GM20431 (cell line): ENCODE results near the gene DDHD1.

ENCODE experiments used
- in situ Hi-C: fragments of 300-500 bp; cut with MseI, MboI; formaldehyde crosslinking; loops from one replicate; pipeline ENCODE4 v1.15.0; 2020; ENCODE audit warnings: low sequenced_read_pairs; ENCODE audit not compliant: unreplicated experiment

DDHD1 gene

DNA sequence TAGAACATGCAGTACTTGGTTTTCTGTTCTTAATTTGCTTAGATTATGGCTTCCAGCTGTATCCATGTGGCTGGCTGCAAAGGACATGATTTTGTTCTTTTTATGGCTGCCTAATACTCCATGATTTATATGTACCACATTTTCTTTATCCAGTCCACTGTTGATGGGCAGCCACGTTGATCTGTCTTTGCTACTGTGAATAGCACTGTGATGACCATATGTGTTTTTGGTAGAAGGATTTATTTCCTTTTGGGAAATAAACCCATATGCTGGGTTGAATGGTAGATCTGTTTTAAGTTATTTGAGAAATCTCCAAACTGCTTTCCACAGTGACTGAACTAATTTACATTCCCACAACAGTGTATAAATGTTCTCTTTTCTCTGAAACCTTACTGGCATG is 116.1 kb downstream of the DDHD1 start:
- in situ Hi-C loops = no loop called here

DNA sequence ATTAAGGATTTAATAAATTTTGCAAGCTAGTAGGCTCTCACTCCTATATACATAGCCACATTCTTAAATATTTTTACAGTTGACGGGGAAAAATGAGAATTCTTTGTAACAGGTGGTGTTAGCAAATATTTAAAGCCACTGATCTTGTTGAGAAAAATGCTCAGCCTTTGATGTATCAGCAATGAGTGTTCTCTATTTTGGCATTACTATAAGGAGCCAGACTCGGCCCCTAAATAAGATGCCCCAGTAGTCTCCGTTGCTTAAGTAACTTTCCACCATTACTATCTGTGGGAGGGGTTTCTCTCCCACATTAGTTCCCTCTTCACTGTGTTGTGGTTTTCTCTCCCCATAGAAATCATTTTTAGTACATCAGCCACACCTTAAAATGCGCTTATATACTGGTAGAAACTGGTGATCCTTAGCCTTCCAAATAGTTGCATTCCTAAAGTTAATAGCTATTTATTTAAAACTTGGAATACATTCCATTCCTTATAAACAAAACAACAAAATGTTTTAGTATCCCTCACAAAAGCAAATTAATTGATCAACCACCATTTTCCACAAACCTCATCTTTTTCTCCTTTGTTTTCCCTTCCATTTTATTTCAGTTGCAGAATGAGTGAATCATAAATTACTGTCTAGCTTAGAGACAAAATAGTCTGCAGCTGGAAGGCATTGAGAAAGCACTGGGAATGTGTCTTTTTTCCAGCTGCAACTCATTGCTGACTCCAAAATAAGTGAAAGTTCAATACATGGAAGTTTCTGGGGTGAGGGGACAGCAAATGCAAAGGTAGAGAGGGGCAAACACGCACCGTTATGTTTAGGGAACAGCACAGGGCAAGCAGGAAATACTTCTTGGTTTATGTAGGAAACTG is 117.5 kb downstream of the DDHD1 start:
- in situ Hi-C loops = no loop called here

DNA sequence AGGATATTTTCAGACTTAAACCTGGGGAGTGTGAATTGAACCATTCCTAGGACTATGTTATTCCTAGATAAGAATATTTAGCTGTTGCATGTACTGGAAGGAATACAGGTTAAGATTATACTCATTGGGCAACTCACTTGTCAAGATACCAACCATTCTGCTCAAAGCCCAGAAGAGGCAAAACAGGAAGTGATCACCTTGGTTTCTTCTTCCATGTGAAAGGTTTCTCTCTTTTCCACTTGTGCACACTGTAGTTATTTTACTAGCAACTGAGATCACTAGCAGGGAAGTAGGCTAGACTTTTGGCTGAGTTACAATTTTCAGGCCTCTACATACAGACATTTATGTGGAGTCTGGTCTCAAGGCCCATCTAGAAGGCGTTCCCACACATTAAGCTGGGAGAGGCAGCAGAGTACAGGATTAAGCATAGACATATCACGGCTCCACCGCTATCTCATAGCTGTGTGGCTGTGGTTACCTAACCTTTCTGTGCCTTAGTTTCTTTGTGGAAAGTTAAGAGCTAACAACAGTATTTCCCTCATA is 118.4 kb downstream of the DDHD1 start:
- in situ Hi-C loops = no loop called here

DNA sequence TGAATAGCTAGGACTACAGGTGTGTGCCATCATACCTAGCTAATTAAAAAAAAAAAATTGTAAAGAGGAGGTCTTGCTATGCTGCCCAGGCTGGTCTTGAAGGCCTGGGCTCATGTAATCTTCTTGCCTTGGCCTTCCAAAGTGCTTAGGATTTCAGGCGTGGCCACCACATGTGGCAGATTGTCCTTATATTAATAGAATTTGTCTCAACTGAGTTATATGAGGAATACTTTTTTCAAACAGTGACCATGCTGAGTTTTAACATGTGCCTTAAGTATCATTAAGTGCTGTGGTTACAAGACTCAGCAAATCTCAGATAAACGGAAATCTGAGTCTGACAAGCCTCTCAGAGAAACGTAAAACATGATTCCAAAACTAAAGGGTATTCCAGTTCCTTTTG is 119.1 kb downstream of the DDHD1 start:
- in situ Hi-C loops = no loop called here

DNA sequence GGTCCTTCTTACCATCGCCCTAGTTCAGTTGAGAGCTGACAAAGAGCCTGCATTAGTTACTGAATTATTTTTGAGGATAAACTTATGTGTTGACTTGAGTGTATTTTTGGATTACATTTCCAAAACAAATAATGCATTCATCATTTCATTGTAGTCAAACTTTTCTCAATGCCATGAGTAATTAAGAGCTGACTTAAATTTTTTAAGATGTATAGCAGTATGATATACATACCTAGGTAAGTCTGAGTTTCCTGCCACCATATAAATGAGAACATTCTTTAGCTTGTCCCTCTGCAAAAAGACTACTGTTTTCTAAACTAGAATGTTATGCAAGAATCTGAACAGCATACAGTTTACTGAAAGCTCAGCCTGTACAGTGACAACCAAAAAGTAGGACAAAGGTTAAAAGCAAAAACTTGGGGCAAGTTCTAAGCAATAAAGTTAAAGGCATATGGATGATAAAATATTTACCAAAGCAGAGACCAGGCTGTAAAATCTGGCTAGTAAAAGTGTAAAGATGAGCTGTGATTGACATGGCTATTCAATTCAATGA is 120.2 kb downstream of the DDHD1 start:
- in situ Hi-C loops = no loop called here

DNA sequence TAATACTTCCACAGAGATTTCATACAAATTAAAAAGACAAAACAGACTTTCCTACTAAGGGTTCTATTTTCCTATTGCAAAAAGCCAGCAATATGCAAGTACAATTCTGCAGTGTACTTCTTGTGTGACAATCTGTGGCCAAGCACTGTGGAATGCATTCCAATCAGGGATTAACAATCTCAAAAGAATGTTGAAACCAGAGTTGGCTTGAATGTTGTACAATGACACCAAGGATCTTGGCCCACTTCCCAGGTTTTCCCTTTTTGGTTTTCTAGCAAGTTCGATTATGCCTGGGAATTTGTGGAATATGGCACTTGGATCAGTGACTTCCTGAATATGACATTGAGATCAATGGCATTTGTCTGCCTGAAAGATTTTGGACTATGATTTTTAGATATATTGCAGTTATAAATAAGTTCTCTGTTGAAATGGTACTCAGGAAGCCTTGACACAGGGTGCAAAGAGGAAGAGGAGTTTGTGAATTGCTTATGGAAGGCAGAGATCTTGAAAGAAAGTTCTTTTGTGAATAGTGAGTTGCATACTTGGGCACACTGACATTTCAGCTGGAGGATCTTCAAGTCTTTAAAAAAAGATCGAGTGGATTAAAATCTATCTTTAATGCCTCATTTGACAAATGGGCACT is 120.8 kb downstream of the DDHD1 start:
- in situ Hi-C loops = no loop called here

DNA sequence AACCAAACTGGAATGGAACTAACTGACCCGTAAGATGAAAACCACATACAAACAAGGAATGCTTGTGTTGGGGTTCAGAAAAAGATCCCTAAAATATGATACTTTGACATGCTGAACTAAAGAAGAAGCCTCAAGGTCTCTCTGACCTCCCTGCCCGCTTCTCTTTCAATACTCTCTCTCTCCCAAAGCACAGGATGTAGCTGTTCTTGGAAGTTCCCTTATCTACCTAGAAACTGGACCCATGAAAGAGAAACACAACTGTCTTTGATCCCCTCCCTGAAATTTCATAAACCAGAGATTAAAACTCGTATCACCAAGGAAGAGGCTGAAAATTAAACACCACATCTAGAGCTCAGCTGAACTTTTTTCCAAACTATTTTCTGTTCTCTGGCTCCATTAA is 125.6 kb downstream of the DDHD1 start:
- in situ Hi-C loops = no loop called here

DNA sequence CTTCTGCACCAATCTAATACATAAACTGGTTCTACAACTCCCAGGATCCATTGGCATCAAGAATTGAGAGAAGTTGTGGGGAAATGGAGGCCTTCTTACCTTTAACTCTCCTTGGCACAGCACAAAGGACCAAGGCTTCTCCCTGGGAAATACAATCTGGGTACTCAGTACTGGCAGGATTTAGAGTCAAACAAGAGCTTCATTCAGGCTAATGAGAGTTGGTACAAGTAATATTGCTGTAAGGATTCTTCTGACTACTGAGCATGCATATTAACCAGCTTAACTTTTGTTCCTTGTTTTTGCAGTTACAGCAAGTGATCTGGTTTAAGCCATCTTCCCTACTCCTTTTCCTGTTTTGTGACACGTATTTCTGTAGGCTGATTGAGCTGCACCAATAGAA is 126.1 kb downstream of the DDHD1 start:
- in situ Hi-C loops = no loop called here

DNA sequence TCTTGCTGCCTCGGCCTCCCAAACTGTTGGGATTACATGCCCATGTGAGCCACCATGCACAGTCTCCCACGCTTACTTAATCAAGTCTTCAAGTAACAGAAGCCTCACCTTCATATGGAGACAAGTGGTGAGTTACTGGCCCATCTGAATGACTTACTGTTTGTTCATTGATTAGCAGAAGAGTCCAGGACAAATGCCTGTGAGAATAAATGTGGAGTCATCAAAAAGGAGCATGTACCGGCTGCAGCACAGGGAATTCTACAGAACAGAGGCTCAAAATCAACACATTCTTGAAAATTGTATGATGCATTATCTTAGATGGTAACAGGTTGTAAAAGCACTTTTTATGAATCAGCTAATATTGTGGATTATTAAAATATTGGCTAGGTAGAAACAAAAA is 129.8 kb downstream of the DDHD1 start:
- in situ Hi-C loops = no loop called here

DNA sequence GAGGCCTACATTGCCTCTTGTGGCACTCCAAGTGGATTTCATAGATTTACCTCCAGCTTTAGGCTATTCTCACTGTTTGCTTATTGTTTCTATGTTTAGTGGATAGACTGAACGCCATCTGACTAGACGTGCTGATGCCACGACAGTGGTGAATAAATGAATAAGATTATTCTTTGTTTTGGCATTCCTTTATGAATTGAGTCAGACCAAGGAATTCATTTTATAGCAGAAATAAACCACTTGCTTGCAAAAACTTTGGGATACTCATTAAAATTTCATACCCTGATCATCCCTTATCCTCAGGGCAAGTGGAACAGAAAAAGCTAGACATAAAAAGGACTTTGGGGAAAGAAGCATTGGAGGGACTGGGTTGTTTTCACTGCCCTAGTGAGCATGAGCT is 130.5 kb downstream of the DDHD1 start:
- in situ Hi-C loops = no loop called here

DNA sequence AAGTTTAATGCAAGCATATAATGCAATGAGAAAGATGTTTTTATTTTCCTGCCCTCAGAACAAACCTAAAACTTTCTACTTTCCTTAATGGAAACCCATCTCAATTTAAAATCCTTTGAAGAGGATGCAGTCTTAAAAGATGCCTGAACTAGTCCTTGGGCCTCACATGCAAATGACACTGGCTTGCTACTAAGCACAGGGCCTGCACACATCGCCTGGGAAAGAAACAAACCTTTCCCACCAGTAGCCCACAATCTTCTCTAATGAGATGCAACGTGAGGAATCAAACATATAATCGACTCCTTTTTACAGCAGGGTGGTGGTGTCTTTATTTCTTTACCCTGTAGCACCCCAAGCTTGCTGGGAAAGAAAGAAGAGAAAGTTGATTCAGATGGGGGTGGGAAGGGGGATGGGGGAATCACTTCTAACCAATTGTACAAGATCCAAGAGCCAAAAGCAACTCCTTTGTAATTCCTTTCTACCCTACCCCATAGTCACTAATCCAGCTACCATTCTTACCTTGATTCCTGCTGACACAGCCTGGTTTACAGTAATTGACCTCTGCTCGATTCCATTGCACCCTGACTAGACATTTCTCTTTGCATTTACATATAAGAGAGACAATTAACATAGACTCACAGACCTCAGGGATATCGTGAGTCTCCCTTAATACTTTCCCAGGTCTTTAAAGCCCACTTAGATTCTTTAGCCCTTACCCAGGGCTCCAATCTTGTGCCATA is 132.8 kb downstream of the DDHD1 start:
- in situ Hi-C loops = no loop called here

DNA sequence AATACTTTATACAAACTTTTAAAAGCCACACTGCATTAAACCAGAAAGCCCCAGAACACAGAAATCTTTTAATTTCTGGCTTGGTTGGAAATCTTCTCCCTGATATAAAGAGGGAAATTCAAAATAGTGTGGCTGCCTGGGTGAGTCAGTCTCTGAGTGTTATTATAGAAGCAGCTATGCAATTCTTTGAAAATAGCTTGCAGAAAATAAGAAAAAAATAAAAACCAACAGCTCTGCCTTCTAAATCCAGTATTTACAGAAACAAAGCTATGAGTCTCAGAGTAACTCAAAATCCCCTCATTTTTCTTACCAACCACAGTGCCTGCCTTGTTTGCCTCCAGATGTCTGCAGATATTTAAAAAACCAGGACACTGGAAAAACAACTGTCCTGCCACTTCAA is 133.7 kb downstream of the DDHD1 start:
- in situ Hi-C loops = no loop called here

DNA sequence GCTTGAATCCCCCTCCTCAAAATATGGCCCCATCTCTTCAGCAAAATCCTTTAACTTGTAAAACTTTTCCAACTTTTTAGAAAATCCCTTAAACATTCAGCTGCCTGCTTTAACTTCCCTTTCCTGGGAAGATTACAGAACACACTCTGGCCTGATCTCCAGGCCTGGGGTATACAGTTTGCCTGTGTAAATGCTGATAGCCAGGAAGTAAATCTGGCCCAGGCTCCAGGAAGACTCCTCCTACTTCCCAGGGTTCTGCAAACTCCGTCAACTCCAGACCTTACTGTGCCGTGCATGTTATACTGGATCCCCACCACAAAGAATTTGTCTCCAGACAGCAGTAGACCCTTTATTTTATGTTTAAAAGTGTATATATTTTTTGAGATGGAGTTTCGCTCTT is 135.3 kb downstream of the DDHD1 start:
- in situ Hi-C loops = no loop called here

DNA sequence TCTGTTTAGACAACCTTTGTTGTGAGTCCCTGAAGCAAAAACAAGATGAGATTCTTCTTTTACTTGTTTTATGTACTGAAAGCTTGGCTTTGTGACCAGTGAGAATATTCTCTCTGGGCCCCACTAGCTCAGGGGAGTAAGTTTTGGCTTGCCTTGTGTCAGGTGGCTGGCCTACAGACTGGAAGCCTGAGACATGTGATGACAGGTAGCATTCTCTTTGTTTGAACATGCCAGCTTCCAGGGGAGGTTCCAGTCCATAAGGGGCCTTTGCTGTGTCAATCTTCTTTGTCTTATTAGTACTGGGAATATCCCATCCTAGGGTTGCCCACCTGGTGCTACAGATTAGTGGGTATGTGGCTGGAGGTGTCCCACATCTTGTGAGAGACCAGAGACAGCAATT is 136.2 kb downstream of the DDHD1 start:
- in situ Hi-C loops = no loop called here

DNA sequence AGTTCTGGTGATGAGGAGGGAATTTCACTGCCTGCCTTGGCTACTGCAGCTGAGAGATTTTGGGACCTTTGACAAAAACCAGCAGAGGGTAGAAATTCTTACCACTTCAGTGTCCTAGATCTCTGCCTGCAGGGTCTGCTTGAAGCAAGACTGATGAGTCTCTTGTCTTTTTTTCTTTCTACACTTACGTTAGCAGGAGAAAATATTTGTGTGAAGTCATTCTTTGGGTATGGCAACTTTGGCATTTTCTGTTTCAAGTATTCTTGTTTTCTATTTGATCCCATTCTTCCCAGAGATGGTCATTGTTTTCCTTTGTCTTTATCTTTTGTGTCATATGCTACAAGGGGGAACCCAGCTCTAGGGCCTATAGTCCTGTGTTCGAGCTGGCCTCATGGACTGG is 136.6 kb downstream of the DDHD1 start:
- in situ Hi-C loops = no loop called here

DNA sequence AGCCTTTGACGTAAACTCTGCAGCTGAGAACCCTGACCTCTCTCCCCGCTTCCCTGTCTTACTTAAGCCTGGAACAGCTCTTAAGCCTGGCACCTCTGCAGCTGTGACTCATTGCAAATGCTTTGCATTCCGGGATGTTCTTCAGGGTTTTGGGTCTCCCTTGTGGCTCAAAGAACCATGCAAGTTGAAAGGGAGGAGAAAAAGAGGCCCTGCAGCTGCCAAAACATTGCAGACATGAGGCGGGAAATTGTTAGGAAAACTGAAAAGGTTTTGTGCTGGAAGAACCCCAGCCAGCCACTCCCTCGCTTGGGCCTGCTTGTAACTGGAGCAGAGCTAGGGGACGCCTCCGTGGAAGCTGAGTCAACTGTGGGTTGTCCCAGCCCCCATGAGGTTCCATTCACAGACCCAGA is 142.1 kb downstream of the DDHD1 start:
- in situ Hi-C loops = no loop called here

DNA sequence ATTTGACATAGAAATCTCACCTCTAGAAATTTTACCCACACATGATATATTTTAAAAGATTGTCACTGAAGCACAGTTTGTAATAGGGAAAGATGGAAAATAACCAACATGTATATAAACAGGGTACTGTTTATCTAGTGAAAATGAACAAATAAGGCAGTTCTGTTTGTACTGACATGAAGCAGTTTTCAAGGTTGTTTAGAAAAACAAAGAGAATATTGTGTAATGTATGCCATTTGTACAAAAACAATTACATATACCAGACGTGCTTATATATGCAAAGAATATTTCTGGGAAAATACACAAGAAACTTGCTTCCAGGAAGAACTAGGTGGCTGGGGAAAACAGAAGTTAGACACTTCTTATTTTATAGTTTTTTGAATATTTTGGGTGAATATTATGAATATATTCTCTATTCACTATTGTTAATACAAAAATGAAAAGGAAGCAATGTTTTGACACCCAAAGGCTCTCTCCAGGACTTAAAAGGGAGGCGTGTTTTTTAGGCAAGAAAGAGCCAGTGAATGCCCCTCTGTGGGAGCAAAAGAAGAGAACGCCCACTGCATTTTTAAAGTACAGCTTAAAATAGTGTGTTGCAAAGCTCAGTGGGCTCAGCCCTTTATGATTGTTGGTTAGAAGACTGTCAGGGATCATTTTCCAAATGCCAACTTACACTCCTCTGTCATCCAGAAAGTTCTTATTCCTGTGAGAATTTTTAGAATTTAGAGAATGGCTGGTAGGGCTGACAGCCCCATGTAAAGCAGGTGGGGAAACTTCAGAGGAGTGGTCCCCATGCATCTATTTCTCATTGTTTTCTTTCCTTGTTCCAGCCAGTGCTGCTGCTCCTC is 142.7 kb downstream of the DDHD1 start:
- in situ Hi-C loops = no loop called here

DNA sequence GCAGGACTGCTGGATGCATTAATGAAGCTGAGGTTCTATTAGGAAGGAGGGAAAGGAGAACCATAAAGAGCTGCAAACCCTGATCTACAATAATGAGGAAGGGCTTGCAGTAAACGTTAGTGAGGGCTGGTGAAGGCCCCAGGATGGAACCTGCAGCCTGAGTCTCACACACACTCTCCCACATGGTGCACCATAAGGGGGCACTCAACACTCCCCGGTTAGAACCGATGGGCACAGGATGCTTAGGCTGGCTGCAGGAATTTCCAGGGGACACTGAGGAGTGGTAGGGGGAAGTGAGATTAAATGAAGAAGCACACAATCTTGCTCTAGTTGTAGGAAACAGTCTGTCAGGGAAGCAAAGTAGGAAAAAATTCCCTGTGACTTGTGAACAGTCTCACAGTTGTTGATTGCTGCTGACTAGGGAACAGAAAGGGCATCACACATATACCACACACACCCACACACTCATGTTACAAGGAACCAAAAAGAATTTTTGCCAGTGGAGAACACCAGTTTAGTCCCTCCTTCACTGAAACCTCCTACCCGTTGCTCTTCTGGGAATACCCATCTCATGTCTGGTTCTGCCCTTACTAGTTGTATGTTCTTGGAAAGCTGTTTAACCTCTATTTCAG is 146.1 kb downstream of the DDHD1 start:
- in situ Hi-C loops = no loop called here

DNA sequence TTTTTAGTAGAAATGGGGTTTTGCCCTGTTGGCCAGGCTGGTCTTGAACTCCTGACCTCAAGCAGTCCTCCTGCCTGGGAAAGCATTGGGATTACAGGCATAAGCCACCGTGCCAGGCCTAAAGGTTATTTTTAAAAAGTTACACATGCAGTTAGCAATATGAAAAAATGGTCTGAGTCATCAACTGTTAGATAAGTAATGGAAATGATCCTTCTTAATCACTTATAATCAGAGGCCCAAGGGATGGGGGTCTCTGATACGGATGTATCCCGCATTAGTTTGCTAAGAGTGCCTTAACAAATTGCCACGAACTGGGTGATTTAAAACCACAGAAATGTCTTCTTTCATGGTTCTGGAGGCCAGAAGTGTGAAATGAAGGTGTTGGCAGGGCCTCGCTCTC is 148.1 kb downstream of the DDHD1 start:
- in situ Hi-C loops = no loop called here
